GM18502 (cell line): ENCODE measurements around the gene ABLIM2.

ENCODE experiments used
- ATAC-seq: cut with Tn5 transposase; IDR thresholded peaks from one replicate; pipeline ENCODE4 v1.9.1; 2021; ENCODE audit warnings: mild to moderate bottlenecking; ENCODE audit not compliant: unreplicated experiment, poor library complexity

ABLIM2 gene

DNA sequence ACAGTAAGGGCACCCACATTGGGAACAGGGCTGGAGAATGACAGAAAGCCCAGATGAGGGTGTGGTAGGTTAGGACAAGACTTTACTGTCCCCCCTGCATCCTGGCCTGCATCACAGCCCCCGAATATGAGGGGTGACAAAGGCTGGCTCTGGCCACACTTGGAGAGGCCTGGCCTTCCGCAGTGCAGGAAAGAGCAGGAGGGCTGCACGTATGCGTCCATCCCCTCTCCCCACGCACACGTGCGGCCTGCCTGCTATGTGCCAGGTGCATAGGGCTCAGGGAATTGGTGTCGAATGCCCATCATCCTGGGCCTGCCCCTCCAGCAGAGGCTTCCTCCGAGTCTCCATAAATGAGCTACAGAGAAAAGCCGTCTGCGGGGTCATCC, 80.5 kb downstream of the ABLIM2 start:
- ATAC-seq, result no peak

DNA sequence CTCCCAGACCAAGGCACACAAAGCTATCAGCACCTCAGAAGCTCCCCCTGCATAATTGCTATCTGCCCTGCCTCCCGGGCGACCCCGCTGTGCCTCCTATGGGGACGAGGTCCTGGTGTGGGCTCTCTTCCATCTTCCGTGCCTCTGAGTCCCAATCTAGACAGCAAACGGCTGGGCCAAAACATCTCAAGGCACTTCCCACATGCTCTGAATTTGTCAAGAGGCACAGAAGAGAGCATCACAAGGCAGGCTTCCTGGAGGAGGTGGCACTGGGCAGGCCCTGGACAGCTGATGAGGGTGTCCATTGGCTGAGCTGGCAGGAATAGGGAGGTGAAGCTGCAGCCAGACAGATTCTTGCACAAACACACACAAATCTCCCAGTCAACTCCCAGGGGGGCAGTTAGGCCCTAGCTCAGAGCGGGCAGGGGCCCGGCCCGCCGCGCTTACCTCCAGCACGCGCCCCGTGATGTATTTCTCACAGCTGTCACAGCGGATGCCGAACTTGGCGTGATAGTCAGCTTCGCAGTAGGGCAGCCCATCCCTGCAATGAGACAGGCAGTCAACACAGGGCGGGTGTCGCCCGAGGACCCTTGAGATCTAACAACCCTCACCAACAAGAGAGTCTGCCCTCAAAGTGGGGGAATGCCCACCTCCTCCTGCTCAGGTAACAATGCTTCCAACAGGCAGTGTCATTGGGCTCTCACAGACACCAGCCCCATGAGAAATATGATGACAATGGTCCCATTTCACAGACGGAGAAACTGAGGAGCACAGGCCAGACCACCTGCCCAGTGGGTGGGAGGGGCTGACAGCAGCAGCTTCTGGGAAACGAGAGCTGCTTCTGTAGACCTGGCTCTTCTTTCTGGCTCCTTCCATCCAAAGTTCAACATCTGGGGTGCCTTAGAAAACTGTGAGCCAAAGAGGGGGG, 81.2 kb downstream of the ABLIM2 start:
- ATAC-seq, result no peak

DNA sequence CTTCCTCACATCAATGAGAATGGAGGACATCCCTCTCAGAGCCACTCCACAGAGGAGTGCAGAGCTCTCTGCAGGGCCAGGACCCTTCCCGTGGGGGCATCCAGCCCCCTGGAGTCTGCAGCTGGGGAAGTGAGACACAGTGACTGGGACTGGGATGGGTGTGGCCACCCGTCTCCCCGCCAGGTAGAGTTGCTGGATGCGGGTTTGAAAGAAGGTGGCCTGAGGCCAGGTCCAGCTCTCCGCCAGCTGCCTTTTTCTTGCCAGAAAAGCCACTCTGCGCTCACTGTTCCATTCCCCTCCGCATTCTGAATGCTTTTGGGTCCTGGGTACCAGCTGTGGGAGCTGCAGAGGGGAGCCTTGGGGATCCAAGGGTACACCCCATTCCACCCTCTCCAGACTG, 82.6 kb downstream of the ABLIM2 start:
- no peak for ATAC-seq

DNA sequence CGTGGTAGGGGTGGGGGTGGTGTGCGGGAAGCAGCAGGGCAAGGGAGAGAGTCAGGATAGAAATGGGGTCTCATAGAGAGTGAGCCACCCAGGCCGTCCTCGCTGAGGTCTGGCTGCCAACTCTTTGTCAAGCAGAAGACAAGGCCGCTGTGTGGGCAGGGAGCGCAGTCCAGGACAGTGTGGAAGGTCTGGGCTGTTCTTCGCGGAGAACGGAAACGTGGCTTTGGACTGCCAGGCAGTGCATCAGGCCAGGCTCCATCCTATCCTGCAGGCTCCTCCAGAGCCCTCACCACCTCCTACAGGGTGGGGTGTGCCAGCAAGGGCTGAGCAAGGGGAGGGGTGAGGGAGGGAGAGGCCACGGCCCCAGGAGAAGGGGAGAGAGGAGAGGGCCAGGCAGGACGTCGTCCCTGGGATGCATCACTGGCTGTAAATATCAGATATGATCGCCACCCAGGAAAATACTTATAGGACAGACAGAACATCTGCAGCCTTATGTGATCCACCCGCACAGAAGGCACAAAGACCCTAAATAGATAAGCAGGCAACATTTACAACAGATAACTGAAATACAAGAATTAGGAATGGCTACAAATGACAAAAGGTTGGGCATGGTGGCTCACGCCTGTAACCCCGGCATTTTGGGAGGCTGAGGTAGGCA, 85.3 kb downstream of the ABLIM2 start:
- no peak for ATAC-seq

DNA sequence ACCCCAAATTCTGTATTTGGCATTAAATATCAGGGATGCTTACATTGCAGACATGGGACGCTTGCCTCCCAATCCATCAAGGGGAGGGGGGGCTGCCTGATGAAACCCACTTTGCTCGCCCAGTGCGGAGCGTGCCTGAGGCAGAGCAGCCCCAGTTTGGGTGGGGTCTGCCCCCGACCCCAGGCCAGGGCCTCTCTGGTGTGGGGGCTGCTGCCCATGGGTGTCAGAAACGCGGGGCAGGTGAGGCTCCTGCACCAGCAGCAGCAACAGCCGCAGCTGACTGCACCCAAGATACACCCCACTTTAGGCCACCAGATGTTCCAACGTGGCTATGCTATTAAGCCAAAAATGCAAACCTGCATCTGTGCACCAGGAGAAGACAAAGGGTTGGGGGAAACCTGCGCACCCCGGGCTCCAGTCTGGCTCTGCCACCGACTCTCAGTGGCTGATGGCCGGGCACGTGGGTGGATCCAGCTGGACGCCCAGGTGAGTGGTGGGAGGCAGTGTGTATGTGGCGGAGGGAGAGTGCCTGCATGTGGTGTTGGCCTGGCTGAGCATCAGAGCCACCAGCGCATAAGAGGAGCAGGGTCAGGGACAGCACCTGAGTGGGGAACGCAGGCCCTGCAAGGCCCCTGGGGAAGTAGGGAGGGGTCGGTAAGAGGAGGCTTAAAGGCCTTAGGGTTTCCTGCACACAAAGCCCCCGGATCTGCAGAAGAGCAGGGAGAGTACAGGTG, 86.2 kb downstream of the ABLIM2 start:
- no peak for ATAC-seq

DNA sequence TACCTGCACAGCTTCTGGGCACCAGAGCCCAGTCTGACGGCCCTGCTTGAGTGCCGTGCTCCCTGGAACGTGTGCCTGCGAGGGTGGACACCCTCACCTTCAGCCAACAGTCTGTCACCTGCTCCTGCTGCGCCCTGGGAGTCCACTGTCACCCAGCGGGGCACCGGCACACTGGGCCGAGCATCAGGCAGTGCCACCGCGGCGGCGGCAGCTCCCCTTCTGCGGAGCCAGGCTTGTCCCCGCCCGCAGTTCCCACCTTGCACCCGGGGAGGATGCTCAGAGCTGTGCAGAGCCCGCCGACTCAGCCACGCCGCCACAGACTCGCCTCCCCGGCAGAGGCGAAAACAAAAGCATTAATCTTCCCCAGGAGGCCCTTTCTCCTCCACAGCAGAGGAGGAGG, 86.8 kb downstream of the ABLIM2 start:
- no peak for ATAC-seq

DNA sequence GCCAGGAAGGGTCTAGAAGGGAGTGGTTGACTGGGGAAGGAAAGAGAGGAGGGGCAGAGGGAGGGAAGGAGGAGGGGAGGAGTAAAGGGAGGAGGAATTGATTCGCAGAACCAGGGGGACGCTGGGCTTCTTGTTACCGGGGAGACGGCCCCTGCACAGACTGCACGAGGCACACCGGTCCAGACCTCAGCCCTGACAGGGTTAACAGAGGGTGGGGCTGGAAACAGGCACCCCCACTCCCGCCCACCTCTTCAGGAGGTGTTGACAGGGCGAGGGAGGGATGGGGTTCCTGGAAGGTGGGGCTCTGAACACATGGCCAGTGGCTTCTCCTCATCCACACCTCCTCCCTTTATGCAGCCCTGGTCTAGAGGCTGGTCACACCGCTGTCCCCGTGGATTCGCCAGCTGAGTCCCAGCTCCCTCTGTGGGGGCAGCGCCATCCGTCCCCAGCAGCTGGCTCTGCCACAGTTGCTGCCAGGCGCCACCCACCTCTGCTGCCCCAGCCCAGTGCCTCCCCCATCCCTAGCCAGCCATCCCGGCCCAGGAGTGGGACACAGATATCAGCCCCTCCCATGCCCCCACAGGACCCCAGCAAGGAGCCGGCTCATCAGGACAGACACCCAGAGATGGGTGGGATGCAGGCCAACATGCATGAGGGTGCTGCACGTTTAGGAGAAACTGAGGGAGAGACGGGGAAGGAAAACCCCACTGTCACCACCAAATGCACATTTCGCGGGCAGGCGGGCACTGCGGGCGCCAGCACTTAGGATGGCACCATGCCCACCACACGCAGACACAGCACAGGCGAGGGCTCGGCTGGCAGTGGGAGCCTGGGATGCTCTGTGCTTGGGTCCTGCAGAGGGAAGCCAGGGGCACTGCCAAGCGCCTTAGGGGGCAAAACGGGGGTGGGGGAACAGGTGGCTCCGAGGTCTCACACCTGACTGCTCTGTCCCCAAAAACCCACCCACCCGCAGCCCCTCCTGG, 87.6 kb downstream of the ABLIM2 start:
- no peak for ATAC-seq

DNA sequence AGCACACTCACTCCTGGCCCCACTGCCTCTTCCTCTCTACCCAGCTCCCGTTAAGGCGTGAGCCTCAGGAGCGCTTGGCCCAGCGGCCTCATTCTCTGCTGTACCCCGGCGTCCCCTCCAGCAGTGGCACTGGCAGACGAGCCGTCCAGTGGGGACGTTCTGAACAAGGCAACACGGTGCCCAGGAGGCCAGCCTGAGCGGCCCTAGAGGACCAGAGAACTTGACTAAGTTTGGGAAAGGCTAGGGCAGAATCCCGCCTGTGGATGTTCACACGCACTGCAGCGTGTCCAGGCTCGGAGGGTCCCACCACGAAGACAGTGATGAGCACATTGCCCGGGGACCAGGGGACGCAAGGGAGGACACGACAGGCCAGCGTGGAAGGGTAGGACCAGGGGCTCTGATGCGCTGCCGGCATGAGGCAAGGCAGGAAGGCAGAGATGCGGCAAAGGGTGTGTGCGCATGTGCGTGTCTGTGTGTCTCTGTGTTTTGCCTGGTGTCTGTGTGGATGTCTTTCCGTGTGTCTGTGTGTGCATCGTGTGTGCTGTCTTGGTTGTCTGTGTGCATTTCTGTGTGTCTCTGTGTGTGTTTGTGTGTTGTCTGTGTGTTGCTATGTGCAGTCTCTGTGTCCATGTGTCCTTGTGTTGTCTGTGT, 89.4 kb downstream of the ABLIM2 start:
- ATAC-seq, result no peak

DNA sequence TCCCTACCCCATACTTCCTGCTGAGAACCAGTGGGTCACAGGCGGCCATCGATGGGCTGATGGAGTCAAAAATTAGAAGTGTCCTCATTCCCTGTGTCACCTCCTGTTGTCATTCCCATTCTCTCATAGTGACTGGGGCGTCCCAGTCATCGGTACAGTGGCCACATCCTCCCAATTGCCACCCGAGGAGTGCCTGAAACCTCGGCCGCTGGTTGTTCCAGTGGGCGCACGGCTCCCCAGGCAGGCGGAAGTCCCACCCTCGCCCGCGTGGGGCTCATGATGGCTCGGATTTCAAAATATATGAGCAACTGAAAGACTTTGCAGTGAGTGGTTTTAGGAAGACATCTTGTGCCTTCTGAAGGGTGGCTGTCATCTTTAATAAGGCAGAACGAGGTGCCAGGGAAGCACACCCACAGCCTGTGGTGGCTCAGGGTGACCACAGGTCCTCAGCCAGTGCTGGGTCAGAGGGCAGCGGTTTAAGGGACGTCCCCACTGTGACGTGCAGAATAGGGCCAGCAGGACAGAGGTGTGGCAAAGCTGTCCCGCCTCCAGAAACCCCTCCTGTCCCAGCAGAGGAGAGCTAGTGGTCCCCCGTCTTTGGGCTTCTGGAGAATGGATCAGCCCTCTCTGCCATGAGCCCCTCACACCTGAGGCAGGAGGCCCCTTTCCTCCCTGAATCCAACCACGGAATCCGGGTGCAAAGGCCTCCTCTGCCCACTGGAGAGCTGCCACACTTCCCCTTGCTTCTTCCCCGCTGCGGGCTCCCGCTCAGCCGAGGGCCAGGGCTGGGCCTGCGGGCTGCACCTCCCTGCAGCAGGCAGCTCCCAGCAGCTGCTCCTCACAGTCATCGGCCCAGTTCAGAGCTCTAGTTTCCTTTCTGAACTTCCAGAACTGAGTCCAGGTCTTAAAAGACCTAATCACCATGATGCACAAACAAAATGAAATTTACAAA, 90.4 kb downstream of the ABLIM2 start:
- no peak for ATAC-seq

DNA sequence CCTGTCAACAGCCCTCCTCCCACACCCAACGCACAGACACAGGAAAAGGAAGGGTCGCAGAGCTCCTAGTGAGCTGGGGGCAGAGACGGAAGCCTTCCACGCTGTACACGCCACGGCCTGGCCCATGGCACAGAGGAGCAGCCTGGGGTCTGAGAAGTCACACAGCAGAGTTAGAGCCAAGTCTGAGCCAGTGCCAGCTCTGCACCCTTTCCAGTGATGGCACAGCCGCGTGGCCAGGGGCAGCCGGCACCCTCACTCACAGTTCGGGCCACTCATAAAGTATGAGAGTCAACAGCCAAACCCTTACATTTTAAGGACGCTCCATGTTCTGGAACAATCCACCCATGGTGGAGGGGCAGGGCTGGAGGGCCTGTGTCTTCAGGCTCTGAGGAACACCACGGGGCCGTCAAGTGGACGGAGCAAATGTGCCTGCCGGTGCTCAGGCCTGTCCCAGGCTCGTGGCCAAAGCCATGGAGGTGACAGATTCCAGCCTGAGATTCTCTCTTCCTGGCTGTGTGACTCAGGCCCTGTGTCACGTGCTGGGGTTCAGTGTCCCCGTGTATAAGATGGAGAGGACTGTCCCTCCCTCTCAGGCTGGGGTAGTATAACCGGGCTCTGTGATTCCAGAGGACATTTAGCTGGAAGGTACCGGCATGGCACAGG, 91.2 kb downstream of the ABLIM2 start:
- ATAC-seq, result no peak

DNA sequence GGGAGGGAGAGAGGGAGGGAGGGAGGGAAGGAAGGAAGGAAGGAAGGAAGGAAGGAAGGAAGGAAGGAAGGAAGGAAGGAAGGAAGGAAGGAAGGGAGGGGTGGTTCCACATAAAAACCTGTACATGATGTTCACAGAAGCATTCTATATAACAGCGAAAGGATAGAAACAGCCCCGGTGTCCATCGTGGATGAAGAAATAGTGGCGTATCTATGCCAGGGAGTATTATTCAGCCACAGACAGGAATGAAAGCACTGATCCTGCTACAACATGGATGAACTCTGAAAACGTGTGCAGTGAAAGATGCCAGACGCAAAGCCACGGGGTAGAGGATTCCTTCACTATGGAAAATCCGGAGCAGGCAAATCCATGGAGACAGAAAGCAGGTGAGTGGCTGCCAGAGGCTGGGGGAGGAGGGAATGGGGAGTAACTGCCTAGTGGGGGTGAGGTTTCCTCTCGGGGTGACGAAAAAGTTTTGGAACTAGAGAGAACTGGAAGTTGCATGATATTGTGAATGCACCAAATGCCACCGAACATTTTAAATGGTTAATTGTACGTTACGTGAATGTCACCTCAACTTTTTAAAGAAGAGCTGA, 92.2 kb downstream of the ABLIM2 start:
- ATAC-seq, result no peak

DNA sequence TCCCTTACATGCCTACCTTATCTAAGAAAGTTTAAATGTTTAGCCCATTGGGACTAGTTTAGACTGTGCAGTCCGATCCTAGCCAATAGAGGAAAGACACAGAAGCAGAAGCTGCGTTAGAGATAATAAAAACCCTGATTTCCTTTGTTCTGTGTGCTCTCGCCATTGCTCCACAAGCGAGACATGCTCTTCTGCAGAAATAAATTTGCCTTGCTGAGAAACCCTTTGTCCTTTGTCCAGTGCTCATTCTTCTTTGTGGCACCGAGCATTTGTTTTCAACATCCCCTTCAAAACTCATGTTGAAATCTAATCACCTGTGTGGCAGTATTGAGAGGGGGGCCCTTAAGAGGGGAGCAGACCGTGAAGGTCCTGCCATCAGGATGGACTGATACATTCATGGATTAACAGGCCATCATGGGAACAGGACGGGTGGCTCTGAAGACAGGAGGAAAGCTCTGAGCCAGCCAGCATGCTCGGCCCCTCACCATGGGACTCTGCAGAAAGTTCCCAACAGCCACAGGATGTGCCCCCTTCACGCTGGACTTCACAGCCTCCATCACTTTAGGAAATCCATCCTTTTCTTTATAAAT, 94.5 kb downstream of the ABLIM2 start:
- no peak for ATAC-seq

DNA sequence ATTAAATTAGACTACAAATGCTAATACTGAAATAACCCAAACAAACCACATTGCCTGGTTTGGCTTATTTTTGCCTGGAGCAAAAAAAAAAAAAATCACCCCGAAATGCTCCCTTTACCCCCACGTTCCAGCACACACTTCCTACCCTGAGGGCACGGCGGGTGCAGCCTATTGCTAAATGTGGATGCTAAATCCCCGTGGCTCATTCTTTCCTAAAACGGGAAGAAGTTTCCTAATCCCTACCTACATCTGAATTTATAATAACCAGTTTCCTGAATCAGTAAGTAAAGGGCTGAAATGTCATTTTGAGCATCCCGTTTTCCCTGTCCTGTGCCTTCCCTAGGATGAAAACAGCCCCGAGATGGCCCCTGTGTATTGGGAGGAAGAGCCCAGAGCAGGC, 97.0 kb downstream of the ABLIM2 start:
- ATAC-seq, result no peak

DNA sequence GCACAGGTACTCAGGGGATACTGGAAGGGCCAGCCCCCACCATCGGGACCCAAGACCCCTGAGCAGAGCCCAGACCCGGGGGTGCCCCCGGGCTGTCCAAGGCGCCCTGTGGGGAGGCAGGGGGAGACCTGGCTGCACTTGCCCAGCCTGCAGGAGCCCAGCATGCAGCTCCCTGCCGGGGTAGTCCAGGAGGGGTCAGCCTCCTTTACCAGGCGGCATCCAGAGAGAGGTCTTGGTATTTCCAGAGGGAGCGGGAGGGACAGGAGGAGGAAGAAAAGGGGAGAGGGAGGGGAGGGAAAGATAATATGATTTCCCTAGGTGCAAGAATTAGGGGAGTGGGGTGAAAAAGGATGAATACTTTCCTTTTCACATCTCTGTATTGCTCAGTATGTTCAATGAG, 97.5 kb downstream of the ABLIM2 start:
- ATAC-seq, result no peak

DNA sequence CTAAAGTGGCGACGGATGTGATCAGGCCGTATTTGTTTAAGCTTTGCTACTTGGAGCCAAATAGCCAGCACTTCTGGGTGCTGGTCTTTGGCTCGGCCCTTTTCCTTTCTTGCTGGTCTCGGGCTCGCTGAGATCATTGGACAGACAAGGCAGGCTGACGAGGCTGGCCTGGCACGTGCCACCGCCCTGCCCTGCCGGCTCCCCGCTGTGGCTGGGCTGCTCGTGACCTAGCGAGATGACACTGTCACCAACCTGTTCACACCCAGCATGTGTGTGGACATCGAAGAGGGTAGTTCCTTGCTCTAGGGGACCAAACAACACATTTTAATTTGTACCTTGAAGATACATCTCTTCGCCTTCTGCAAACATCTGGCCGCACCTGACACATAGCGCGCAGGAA, 98.0 kb downstream of the ABLIM2 start:
- no peak for ATAC-seq

DNA sequence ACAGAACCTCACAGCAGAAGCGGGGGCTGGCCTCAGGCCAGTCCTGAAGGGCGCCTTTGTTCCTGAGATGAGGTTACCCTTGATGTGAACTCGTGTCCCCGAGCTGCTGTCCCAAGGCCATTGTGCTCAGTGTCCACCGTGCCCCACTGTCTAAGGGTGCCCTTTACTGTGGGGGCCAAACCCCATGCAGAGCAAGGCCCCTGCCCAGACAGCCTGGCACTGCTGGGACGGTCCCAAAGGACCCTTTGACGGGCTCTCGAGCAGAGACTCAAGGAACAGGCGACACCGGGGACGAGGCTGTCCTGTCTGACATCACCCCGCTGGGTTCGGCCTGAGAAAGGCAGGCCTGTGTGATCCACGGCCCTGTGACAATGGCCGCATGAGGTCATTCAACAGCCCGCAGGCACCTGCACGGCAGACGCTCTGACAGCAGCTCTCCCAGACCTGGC, 100.6 kb downstream of the ABLIM2 start:
- ATAC-seq, result no peak

DNA sequence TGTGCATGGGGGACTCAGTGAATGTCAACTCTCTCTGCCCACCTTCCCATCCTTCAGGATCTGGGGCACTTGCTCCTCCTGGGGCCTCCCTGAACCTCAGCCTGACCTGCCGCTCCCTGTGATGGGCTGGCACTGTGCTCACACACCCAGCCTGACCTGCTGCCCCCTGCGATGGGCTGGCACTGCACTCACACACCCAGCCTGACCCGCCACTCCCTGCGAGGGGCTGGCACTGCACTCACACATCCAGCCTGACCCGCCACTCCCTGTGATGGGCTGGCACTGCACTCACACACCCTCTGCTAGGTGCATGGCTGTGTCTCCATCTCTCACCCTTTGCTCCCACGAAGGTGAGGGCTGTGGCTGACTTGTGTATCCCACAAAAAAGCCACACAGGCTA, 103.4 kb downstream of the ABLIM2 start:
- no peak for ATAC-seq
